Activated CD4-positive, alpha-beta memory T cell treated with anti-CD3 and anti-CD28 coated beads for 36 hours (primary cell): ENCODE results near the gene DOCK6. TPM values are rescaled to one million over a fixed set of nuclear protein-coding genes. Genes with fewer than 3 reads are reported as not detected.

Experiments
- CTCF ChIA-PET: fragments of 350-600 bp; sonication (Branson Sonifier 250); formaldehyde crosslinking; loops from one replicate; lab custom pipeline; 2021; ENCODE audit warnings: antibody characterized with exemption, inconsistent platforms; lab: Charles Lee
- POLR2A ChIA-PET: fragments of 350-600 bp; sonication (Branson Sonifier 250); formaldehyde crosslinking; loops from one replicate; lab custom pipeline; 2021; ENCODE audit warnings: antibody characterized with exemption; lab: Charles Lee
- DNase-seq: peaks from one replicate; pipeline ENCODE4 v3.0.0-alpha.2; 2020
- H3K27ac Mint-ChIP-seq: one replicate; pipeline ENCODE4 v1.8.0; 2021; ENCODE audit warnings: mixed read lengths
- H3K27me3 Mint-ChIP-seq: one replicate; pipeline ENCODE4 v1.8.0; 2021; ENCODE audit warnings: mixed read lengths
- H3K36me3 Mint-ChIP-seq: one replicate; pipeline ENCODE4 v1.8.0; 2021; ENCODE audit warnings: mixed read lengths
- H3K4me1 Mint-ChIP-seq: one replicate; pipeline ENCODE4 v1.8.0; 2021; ENCODE audit warnings: low read depth, mixed read lengths
- H3K4me3 Mint-ChIP-seq: one replicate; pipeline ENCODE4 v1.8.0; 2021; ENCODE audit warnings: mild to moderate bottlenecking, mixed read lengths
- H3K9me3 Mint-ChIP-seq: one replicate; pipeline ENCODE4 v1.8.0; 2021; ENCODE audit warnings: mixed read lengths
- intact Hi-C: fragments of 100-400 bp; cut with micrococcal nuclease; formaldehyde crosslinking; loops from one replicate; pipeline ENCODE4 v1.15.1; 2023
- total RNA-seq, 2 experiments: library from RNA; stranded (reverse); gene quantifications; one replicate each; pipeline ENCODE4 v1.2.3, GENCODE V29; 2021

Gene DOCK6
- total RNA-seq, 2 experiments from 2014 or later = 5.8 to 5.9 TPM

GRCh38 chr19:11230621-11231386 is 31.5 kb downstream of the DOCK6 start:
- CTCF ChIA-PET = no interaction called here
- POLR2A ChIA-PET = no interaction called here
- Mint-ChIP-seq H3K4me3 (no peak overlapping the region), H3K4me1 (no peaks in the 10 kb centered on the region), H3K27ac (no peak overlapping the region), H3K9me3 (no peaks in the 10 kb centered on the region), H3K36me3 (no peaks in the 10 kb centered on the region), H3K27me3 (no peaks in the 10 kb centered on the region)
- DNase-seq = no peak
- intact Hi-C loops = no loop called here

- no peaks in the 10 kb centered on the region for H3K9me3 Mint-ChIP-seq
- no peaks in the 10 kb centered on the region for H3K27me3 Mint-ChIP-seq
- no peak overlapping the region for H3K27ac Mint-ChIP-seq
- no peaks in the 10 kb centered on the region for H3K36me3 Mint-ChIP-seq
- intact Hi-C loops = no loop called here
- DNase-seq = peak; percentile 30
- no peak overlapping the region for H3K4me3 Mint-ChIP-seq
- ChIA-PET CTCF (interaction anchor here (0.6 to 1.6 kb wide), 2 partner anchors 13 to 16 kb away, joined by 4 read pairs; no protein-coding TSS in a partner anchor), POLR2A (no interaction called here)
- no peaks in the 10 kb centered on the region for H3K4me1 Mint-ChIP-seq
Observed at GRCh38 chr19:11227195-11227886, 35.0 kb downstream of the DOCK6 start.

GRCh38 chr19:11226716-11227166 is 35.6 kb downstream of the DOCK6 start:
- peaks cover under 1% of the 10 kb centered on the region for H3K36me3 Mint-ChIP-seq
- POLR2A ChIA-PET = no interaction called here
- CTCF ChIA-PET = interaction anchor here (1.6 kb wide), 1 partner anchor 17 kb away, joined by 4 read pairs; no protein-coding TSS in a partner anchor

GRCh38 chr19:11225815-11226214 is 36.5 kb downstream of the DOCK6 start:
- Mint-ChIP-seq H3K27ac (no peak overlapping the region), H3K9me3 (peaks cover 9% of the 10 kb centered on the region), H3K4me1 (no peaks in the 10 kb centered on the region), H3K4me3 (no peak overlapping the region), H3K36me3 (peaks cover 9% of the 10 kb centered on the region), H3K27me3 (no peaks in the 10 kb centered on the region)
- intact Hi-C loops = no loop called here
- ChIA-PET CTCF (no interaction called here), POLR2A (interaction anchor here (0.7 kb wide), 1 partner anchor 57 kb away, joined by 3 read pairs; no protein-coding TSS in a partner anchor)
- DNase-seq = no peak

More at GRCh38 chr19:11226716-11227166, 35.6 kb downstream of the DOCK6 start:
- Mint-ChIP-seq H3K4me3 (no peak overlapping the region), H3K4me1 (no peaks in the 10 kb centered on the region), H3K9me3 (peaks cover under 1% of the 10 kb centered on the region), H3K27me3 (no peaks in the 10 kb centered on the region), H3K27ac (no peak overlapping the region)
- intact Hi-C loops = no loop called here
- DNase-seq = no peak

- DNase-seq = no peak
- peaks cover 1% of the 10 kb centered on the region for H3K27me3 Mint-ChIP-seq
- POLR2A ChIA-PET = interaction anchor here (0.7 kb wide), 1 partner anchor 58 kb away, joined by 3 read pairs; no protein-coding TSS in a partner anchor
- intact Hi-C loops = no loop called here
- no peaks in the 10 kb centered on the region for H3K4me1 Mint-ChIP-seq
- H3K9me3 Mint-ChIP-seq = peaks cover 13% of the 10 kb centered on the region
- peaks cover 10% of the 10 kb centered on the region for H3K36me3 Mint-ChIP-seq
- CTCF ChIA-PET = no interaction called here
- no peak overlapping the region for H3K27ac Mint-ChIP-seq
- H3K4me3 Mint-ChIP-seq = no peak overlapping the region
Observed at GRCh38 chr19:11225172-11225571, 37.2 kb downstream of the DOCK6 start.

- peaks cover 10% of the 10 kb centered on the region for H3K36me3 Mint-ChIP-seq
- CTCF ChIA-PET = interaction anchor here (0.6 kb wide), 1 partner anchor 233 kb away, joined by 3 read pairs; no protein-coding TSS in a partner anchor
- H3K9me3 Mint-ChIP-seq = peaks cover 13% of the 10 kb centered on the region
- H3K27ac Mint-ChIP-seq = no peak overlapping the region
- intact Hi-C loops = no loop called here
- POLR2A ChIA-PET = no interaction called here
- H3K4me1 Mint-ChIP-seq = no peaks in the 10 kb centered on the region
- DNase-seq = no peak
- H3K4me3 Mint-ChIP-seq = no peak overlapping the region
- peaks cover 1% of the 10 kb centered on the region for H3K27me3 Mint-ChIP-seq
Observed at GRCh38 chr19:11224429-11224828, 37.9 kb downstream of the DOCK6 start.

- H3K36me3 Mint-ChIP-seq = peaks cover 10% of the 10 kb centered on the region
- CTCF ChIA-PET = no interaction called here
- intact Hi-C loops = no loop called here
- no peak for DNase-seq
- POLR2A ChIA-PET = no interaction called here
- peaks cover 13% of the 10 kb centered on the region for H3K9me3 Mint-ChIP-seq
- peaks cover 1% of the 10 kb centered on the region for H3K27me3 Mint-ChIP-seq
- H3K27ac Mint-ChIP-seq = no peak overlapping the region
- H3K4me3 Mint-ChIP-seq = no peak overlapping the region
- no peaks in the 10 kb centered on the region for H3K4me1 Mint-ChIP-seq
Observed at GRCh38 chr19:11223200-11223599, 39.1 kb downstream of the DOCK6 start.

GRCh38 chr19:11221082-11221598 is 41.2 kb downstream of the DOCK6 start:
- peaks cover 13% of the 10 kb centered on the region for H3K9me3 Mint-ChIP-seq

GRCh38 chr19:11214387-11214786 is 47.9 kb downstream of the DOCK6 start:
- Mint-ChIP-seq H3K4me1 (no peaks in the 10 kb centered on the region), H3K27ac (no peak overlapping the region), H3K4me3 (no peak overlapping the region), H3K36me3 (no peaks in the 10 kb centered on the region), H3K9me3 (no peaks in the 10 kb centered on the region), H3K27me3 (peaks cover 4% of the 10 kb centered on the region)
- ChIA-PET CTCF (no interaction called here), POLR2A (interaction anchor here (0.6 kb wide), 1 partner anchor 316 kb away, joined by 3 read pairs; no protein-coding TSS in a partner anchor)
- intact Hi-C loops = no loop called here
- no peak for DNase-seq

More at GRCh38 chr19:11221082-11221598, 41.2 kb downstream of the DOCK6 start:
- peaks cover 10% of the 10 kb centered on the region for H3K36me3 Mint-ChIP-seq
- no peaks in the 10 kb centered on the region for H3K4me1 Mint-ChIP-seq
- no peak for DNase-seq
- ChIA-PET POLR2A (no interaction called here), CTCF (no interaction called here)
- no peak overlapping the region for H3K27ac Mint-ChIP-seq
- peaks cover 1% of the 10 kb centered on the region for H3K27me3 Mint-ChIP-seq
- no peak overlapping the region for H3K4me3 Mint-ChIP-seq
- intact Hi-C loops = no loop called here

GRCh38 chr19:11210656-11210928 is 51.7 kb downstream of the DOCK6 start:
- H3K36me3 Mint-ChIP-seq = no peaks in the 10 kb centered on the region
- ChIA-PET POLR2A (no interaction called here), CTCF (no interaction called here)
- no peaks in the 10 kb centered on the region for H3K9me3 Mint-ChIP-seq
- H3K27ac Mint-ChIP-seq = no peak overlapping the region
- H3K4me1 Mint-ChIP-seq = no peaks in the 10 kb centered on the region
- H3K27me3 Mint-ChIP-seq = peaks cover 4% of the 10 kb centered on the region
- H3K4me3 Mint-ChIP-seq = no peak overlapping the region
- no peak for DNase-seq
- intact Hi-C loops = no loop called here

GRCh38 chr19:11209839-11210655 is 52.3 kb downstream of the DOCK6 start:
- Mint-ChIP-seq H3K27me3 (no peaks in the 10 kb centered on the region), H3K9me3 (no peaks in the 10 kb centered on the region), H3K4me3 (no peak overlapping the region), H3K27ac (no peak overlapping the region), H3K4me1 (no peaks in the 10 kb centered on the region), H3K36me3 (no peaks in the 10 kb centered on the region)
- ChIA-PET POLR2A (no interaction called here), CTCF (no interaction called here)
- intact Hi-C loops = no loop called here
- no peak for DNase-seq
